ENCODE data around the gene GFRA4.

The GFRA4 gene

DNA sequence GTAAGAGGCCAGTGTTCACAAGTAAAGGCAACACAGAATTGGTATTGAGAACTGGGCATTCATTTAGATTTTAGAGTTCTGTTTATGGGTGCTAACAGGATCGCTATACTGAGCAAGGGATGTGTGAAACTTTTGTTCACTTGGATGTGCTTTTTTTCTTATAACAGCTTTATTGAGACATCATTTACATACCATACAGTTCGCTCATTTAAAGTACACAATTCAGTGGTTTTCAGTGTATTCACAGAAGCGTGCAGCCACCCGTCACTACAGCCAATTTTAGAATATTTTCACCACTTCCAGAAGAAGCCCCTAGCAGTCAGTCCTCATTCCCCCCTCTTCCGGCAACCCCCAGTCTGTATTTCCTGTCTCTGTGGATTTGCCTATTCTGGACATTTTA, 48.7 kb downstream of the GFRA4 start:
- no peak for DNase-seq

DNA sequence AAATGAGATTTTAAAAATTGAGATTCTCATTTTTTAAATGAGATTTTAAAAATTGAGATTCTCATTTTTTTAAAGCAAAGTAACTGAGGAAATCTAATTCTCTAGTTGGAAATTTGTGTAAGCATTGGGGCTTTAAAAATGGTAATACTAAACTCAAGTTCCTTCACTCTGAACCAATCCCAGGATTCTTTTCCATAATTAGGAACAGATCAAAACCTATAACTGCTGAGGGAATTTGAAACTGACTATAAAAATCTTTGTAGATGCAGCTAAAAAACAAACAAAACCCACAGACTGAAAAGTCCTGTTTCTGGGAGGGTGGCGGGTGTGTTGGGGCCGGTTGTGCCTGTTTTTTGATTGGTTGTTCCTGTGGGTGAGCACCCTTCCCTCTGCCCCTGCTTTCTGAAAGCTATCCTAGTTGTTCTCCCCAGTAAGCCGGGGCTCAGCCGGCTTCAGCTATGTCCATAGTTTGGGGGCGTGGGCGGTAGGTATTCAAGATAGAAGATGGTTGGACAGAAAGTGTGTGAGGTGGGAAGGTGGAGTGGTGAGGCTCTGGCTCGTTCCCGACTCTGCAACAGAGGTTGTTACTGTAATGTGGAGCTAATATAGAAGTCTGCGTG, 49.3 kb downstream of the GFRA4 start:
- DNase-seq = no peak

DNA sequence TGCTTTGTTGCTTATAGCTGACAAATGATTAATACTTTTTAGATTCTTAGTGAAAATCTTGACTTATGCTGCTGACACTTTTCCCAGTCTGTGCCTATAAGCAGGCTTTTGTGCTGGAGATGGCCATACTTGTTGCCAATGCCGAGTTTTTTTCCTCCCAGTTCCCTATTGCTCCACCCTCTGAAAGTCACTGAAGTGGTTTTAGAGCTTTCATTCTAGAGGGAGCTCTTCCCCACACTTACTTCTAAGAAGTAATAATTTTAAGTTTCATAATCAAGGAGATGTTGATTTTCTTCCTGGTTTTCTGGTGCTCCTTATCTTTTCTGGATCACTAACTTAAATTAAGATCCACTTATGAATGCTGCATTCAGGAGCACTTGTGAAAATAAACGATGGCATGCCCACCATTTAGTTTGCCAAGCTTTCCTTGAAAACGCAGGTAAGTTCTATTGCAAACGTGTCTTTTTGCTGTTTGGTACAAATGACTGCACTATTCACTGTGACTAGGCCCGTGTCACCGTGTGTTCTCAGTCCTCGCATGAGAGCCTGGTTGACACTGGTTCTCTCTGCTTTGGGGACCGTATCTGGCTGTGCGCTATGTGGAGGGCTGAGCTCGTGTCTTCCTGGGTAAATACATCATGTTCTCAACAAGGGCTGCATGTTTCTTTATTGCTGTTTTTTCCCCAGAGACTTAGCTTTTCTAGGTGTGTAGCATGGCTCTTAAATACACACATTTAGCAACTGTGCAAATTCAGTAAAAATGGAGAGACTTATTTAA, 50.2 kb downstream of the GFRA4 start:
- no peak for DNase-seq

DNA sequence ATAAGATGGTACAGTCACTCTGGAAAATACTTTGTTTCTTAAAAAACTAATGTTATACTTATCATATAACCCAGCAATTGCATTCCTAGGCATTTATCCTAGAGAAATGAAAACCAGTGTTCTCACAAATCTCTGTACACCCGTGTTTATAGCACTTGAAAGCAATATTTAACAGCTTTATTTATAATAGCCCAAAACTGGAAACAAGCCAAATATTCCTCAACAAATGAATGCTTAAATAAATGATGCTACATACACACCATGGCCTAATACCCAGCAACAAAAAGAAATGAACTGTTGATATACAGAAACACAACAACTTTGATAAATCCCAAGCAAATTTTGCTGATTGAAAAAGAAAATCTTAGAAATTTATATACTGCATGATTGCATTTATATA, 51.3 kb downstream of the GFRA4 start:
- no peak for DNase-seq

Measured in NCI-H1417 treated with DMSO at 0.1 percent for 48 hours (cell line).